Mucosa of descending colon (tissue), 3 donors: ENCODE data around the gene SLC8A2. TPM values are rescaled to one million over a fixed set of nuclear protein-coding genes. Genes with fewer than 3 reads are reported as not detected.

ENCODE experiments used
- ATAC-seq: fragments of 200-7000 bp; cut with Tn5 transposase; one replicate; pipeline ENCODE4 v1.9.1; 2020; ENCODE audit warnings: mild to moderate bottlenecking, moderate library complexity
- DNase-seq, 3 donors: peaks; one replicate each; pipeline ENCODE4 v3.0.0-alpha.2; 2020
- H3K36me3 ChIP-seq: fragments of 200-600 bp; one replicate; pipeline ENCODE4 v1.8.0; 2021; ENCODE audit warnings: low read depth, mild to moderate bottlenecking
- H3K4me1 ChIP-seq: fragments of 200-600 bp; one replicate; pipeline ENCODE4 v1.8.0; 2021; ENCODE audit warnings: low read depth, mild to moderate bottlenecking
- H3K4me3 ChIP-seq: fragments of 200-600 bp; one replicate; pipeline ENCODE4 v1.8.0; 2021; ENCODE audit warnings: mild to moderate bottlenecking
- H3K9me3 ChIP-seq: fragments of 200-600 bp; one replicate; pipeline ENCODE4 v1.8.0; 2021; ENCODE audit warnings: mild to moderate bottlenecking
- intact Hi-C, 2 donors: fragments of 100-400 bp; cut with DNase I in 1 of 2; cut with micrococcal nuclease in 1 of 2; formaldehyde crosslinking; loops; one replicate each; pipeline versions ENCODE4 v1.11.0 to v1.11.1; 2022; cut with DNase I, micrococcal nuclease
- long read RNA-seq, 2 donors: library from polyadenylated mRNA; unstranded; transcript quantifications; one replicate each; pipeline ENCODE4 v2.0.0, GENCODE V29; 2019 to 2021
- total RNA-seq, 3 donors: library from RNA; stranded (reverse); fragmentation: NEBNext Ultra II Directional in 2 of 3; extraction: Animal tissue kit (Norgen Biotek cat#: 25700) in 2 of 3; gene quantifications; one replicate each; pipeline versions ENCODE4 v1.2.1 to v1.2.4, GENCODE V29; 2021 to 2023
- TF ChIP-seq, protein P1 (sequence below): fragments of 200-600 bp; IDR thresholded peaks from one replicate; pipeline ENCODE4 v1.8.0; 2022; ENCODE audit warnings: antibody characterized with exemption, mild to moderate bottlenecking
- donor health status: DM: no; HTN: no; CAD: no; lungs with moderate emphysema.
- donor health status: DM: no; HTN: no; CAD: no.
- donor health status: DM: no; HTN: yes; CAD: no.

The SLC8A2 gene, protein sequence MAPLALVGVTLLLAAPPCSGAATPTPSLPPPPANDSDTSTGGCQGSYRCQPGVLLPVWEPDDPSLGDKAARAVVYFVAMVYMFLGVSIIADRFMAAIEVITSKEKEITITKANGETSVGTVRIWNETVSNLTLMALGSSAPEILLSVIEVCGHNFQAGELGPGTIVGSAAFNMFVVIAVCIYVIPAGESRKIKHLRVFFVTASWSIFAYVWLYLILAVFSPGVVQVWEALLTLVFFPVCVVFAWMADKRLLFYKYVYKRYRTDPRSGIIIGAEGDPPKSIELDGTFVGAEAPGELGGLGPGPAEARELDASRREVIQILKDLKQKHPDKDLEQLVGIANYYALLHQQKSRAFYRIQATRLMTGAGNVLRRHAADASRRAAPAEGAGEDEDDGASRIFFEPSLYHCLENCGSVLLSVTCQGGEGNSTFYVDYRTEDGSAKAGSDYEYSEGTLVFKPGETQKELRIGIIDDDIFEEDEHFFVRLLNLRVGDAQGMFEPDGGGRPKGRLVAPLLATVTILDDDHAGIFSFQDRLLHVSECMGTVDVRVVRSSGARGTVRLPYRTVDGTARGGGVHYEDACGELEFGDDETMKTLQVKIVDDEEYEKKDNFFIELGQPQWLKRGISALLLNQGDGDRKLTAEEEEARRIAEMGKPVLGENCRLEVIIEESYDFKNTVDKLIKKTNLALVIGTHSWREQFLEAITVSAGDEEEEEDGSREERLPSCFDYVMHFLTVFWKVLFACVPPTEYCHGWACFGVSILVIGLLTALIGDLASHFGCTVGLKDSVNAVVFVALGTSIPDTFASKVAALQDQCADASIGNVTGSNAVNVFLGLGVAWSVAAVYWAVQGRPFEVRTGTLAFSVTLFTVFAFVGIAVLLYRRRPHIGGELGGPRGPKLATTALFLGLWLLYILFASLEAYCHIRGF
- total RNA-seq: 10 to 100 TPM in 1 of 3 donors, 1 to 10 TPM in 1, under 1 TPM in 1; 0.75 to 17.5 (median 2.1) TPM
- long read RNA-seq, donor 1, partial matches to known transcripts: 1 of 2 reads
- long read RNA-seq, donor 1, other reads (novel, unspliced or antisense): 0 of 2 reads
- long read RNA-seq, donor 2: 0 reads

DNA sequence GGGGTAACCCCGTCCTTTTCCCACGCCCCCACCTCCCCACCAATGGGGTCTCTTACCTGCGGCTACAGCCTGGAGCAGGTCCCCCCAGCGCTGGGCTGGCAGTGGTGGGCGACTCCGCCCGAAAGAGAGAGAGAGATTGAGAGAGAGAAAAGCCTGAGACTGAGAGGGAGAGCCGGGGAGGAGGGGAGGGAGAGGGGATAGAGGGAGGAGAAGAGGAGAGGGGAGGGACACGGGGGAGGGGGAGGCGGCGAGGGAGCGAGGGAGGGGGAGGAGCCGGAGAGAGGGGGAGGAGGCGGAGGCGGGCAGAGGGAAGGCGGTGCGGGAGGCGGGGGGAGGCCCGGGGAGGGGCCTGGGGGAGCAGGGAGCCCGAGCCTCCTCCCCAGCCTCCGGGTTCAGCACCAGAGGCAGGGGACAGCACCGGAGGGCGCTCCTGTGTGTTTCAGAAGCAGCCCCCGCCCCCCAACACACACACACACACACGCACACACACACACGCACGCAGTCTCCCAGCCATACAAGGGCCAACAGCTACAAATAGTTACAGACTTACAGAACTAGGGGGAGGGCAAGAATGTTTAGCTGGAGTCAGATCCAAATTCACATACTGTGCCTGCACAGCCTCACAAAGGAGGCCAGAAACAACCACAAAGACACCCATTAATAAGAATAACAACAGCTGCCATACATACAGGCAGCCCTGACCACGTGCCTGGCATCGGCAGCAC, at the start of gene SLC8A2:
TSS of gene SLC8A2 (minus strand) at position 161 of the 725 bp plus-strand sequence. CDS start 5,490 bp downstream, outside the sequence.
- intact Hi-C loops: no loop called here
- Histone ChIP-seq H3K4me1 (no peaks in the 10 kb centered on the region), H3K36me3 (no peaks in the 10 kb centered on the region), H3K9me3 (no peaks in the 10 kb centered on the region), H3K4me3 (no peak within 1 kb of the TSS)
- DNase-seq (peak in 2 of 3 donors; percentile 42 to 65), ATAC-seq (peak; percentile 77)
- TF ChIP-seq, protein P1, sequence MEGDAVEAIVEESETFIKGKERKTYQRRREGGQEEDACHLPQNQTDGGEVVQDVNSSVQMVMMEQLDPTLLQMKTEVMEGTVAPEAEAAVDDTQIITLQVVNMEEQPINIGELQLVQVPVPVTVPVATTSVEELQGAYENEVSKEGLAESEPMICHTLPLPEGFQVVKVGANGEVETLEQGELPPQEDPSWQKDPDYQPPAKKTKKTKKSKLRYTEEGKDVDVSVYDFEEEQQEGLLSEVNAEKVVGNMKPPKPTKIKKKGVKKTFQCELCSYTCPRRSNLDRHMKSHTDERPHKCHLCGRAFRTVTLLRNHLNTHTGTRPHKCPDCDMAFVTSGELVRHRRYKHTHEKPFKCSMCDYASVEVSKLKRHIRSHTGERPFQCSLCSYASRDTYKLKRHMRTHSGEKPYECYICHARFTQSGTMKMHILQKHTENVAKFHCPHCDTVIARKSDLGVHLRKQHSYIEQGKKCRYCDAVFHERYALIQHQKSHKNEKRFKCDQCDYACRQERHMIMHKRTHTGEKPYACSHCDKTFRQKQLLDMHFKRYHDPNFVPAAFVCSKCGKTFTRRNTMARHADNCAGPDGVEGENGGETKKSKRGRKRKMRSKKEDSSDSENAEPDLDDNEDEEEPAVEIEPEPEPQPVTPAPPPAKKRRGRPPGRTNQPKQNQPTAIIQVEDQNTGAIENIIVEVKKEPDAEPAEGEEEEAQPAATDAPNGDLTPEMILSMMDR: no peak

DNA sequence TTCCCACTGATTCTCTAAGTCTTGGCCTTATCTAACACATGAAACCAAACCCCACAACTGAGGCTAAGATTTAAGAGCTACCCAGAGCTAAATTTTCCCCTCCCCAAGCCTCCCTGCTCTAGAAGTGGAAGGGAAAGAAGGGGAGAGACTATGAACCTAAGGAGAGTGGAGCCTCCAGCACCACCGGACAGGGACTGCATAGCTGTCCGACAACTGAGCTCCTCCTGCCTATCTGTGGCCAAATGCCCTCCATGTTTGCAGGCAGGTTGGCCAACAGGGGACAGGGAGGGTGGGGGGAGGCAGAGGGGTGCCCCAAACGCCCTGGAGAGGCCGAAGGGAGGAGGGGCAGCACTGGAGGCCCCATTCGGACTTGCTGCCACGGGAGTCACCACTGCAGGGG, 49.1 kb upstream of the SLC8A2 start:
- TF ChIP-seq, protein P1: no peak
- DNase-seq: no peak
- H3K4me3 ChIP-seq: no peak overlapping the region
- intact Hi-C loops: no loop called here
- no peaks in the 10 kb centered on the region for H3K9me3 ChIP-seq
- no peaks in the 10 kb centered on the region for H3K36me3 ChIP-seq
- H3K4me1 ChIP-seq: peaks cover 6% of the 10 kb centered on the region
- no peak for ATAC-seq

DNA sequence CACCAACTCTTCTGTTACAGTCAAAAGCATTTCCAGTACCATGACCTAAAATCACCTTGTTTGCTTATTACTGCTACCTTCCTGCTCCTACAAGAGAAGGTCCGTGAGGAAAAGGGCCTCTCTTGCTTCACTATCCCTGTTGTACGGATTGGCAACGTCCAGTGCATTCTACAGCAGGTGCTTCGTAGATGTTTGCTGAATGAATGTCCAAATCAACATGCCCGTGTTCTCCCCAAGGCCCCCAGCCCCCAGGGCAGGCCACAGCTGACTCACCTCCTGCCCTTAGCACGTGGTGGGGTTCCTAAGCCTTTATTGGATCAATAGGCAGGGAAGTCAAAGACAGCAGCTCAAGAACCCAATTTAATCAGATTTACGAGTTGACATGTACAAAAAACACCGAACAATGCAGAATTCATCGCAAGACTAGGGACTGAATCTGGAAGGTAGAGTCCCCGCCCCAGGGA, 48.7 kb upstream of the SLC8A2 start:
- TF ChIP-seq, protein P1: no peak

DNA sequence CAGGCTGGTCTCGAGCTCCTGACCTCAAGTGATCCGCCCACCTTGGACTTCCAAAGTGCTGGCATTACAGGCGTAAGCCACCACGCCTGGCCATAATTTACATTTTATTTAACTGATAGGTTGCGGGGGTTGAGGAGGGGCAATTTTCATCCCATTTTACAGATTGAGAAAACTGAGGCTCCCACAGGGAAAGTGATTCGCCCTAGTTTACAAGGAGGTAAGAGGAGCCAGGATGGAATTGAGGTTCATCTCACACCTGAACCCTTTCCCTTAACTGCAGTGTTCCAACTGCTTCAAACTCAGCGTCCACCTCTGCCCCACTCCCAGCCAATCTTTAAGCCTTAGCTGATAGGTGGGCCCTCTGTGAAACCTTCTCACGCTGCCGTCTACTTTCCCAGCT, 47.2 kb upstream of the SLC8A2 start:
- no peak for ATAC-seq
- TF ChIP-seq, protein P1: no peak
- no peak for DNase-seq
- Histone ChIP-seq H3K9me3 (no peaks in the 10 kb centered on the region), H3K36me3 (peaks cover 5% of the 10 kb centered on the region), H3K4me3 (no peak overlapping the region), H3K4me1 (peaks cover 6% of the 10 kb centered on the region)
- intact Hi-C loops: loop anchor here in 1 of 2 donors (10.0 kb wide), 1 partner anchor 86 kb away; the partner anchor contains the start of gene BICRA

More for the DNA sequence above, 48.7 kb upstream of the SLC8A2 start:
- no peaks in the 10 kb centered on the region for H3K36me3 ChIP-seq
- H3K4me3 ChIP-seq: no peak overlapping the region
- H3K9me3 ChIP-seq: no peaks in the 10 kb centered on the region
- DNase-seq: no peak
- ATAC-seq: no peak
- peaks cover 6% of the 10 kb centered on the region for H3K4me1 ChIP-seq
- intact Hi-C loops: no loop called here

DNA sequence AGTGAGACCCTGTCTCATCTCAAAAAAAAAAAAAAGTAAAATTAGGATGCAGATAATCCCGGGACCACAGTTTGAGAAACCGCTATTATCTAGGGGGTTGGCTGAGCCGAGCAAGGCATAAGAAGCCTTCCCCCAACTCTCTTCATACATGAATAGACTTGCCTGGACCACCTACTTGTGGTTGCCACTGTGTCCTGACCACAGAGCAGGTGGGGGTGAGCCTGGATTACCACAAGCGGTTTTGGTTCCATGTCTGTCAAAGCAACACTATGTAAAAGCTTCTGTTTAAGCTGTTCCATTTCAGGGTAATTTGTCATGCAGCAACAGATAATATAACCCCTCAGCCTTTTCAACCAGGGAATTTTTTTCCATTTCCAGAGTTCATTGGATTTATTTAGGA, 46.4 kb upstream of the SLC8A2 start:
- intact Hi-C loops: loop anchor here in 1 of 2 donors (10.0 kb wide), 1 partner anchor 87 kb away; the partner anchor contains the start of gene BICRA

More for the DNA sequence above, 46.4 kb upstream of the SLC8A2 start:
- ATAC-seq: no peak
- no peak for DNase-seq
- TF ChIP-seq, protein P1: no peak
- Histone ChIP-seq H3K4me3 (no peak overlapping the region), H3K9me3 (no peaks in the 10 kb centered on the region), H3K36me3 (peaks cover 5% of the 10 kb centered on the region), H3K4me1 (peaks cover 12% of the 10 kb centered on the region)
